Stomach (tissue), 4 donors: ENCODE data around the gene GRIN2C.

Source experiments
- EP300 ChIP-seq: sonication (generic); formaldehyde crosslinking; IDR thresholded peaks from one replicate; pipeline ENCODE4 v1.6.1; 2017; ENCODE audit warnings: antibody characterized with exemption
- POLR2A ChIP-seq, 4 donors: fragments of 450-650 bp; IDR thresholded peaks; one replicate each; pipeline ENCODE4 v1.6.1; 2016; ENCODE audit warnings: antibody characterized with exemption in 4 of 4, control low read depth in 2 of 4, mild to moderate bottlenecking in 1 of 4, moderate library complexity in 1 of 4
- POLR2AphosphoS5 ChIP-seq, 3 donors: sonication (generic); formaldehyde crosslinking; IDR thresholded peaks; one replicate each; pipeline ENCODE4 v1.6.1; 2016; ENCODE audit warnings: antibody characterized with exemption in 3 of 3
- TF ChIP-seq, protein P1 (sequence below), 7 experiments: fragments of 450-650 bp in 4 of 7; fragments of 200-600 bp in 3 of 7; sonication (generic) in 3 of 7; IDR thresholded peaks; one replicate each; pipeline ENCODE4 v1.5.1; 2016 to 2019; ENCODE audit warnings: antibody characterized with exemption in 7 of 7, control low read depth in 2 of 7, mild to moderate bottlenecking in 1 of 7

DNA sequence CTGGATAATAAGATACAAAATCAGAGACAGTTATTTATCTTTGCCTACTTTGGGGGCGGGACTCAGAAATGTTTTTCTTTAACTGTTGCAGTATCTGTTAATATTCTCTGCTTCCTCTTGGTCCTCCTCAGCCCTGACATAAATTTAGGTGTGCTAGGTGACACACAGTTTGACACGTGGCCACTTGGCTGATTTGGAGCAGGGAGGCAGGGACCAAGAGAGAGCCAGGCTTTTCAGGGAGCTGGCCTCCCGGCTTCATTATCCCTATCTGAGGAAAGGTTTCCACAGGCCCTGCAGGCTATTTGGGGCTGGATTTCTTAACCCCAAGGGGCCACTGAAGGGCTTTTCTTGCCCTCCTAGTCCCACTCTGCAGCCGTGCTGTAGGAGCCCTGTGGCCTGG, 63.5 kb downstream of the GRIN2C start:
- TF ChIP-seq POLR2AphosphoS5 (IDR thresholded peaks at IDR 0.05) (no peak), POLR2A (IDR thresholded peaks at IDR 0.05) (no peak), EP300 (no peak)
- TF ChIP-seq, protein P1, sequence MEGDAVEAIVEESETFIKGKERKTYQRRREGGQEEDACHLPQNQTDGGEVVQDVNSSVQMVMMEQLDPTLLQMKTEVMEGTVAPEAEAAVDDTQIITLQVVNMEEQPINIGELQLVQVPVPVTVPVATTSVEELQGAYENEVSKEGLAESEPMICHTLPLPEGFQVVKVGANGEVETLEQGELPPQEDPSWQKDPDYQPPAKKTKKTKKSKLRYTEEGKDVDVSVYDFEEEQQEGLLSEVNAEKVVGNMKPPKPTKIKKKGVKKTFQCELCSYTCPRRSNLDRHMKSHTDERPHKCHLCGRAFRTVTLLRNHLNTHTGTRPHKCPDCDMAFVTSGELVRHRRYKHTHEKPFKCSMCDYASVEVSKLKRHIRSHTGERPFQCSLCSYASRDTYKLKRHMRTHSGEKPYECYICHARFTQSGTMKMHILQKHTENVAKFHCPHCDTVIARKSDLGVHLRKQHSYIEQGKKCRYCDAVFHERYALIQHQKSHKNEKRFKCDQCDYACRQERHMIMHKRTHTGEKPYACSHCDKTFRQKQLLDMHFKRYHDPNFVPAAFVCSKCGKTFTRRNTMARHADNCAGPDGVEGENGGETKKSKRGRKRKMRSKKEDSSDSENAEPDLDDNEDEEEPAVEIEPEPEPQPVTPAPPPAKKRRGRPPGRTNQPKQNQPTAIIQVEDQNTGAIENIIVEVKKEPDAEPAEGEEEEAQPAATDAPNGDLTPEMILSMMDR (IDR thresholded peaks at IDR 0.05): no peak
